ENCODE results near the gene CPAMD8.
"Not testable (repeated sequence)": the region's sequence is repeated elsewhere in the genome, so short reads cannot be mapped to it uniquely, and the experiment has no call there.

Gene CPAMD8

GRCh38 chr19:16958277-16958676 lies 68.3 kb downstream of the CPAMD8 start:
- H3K18ac ChIP-seq (ENCODE audit: low read depth in 1 of 2, low read length in 2 of 2); H2AK5ac ChIP-seq (ENCODE audit: low read length, severe bottlenecking); H2BK120ac ChIP-seq (ENCODE audit: low read depth, low read length); H3K4ac ChIP-seq (ENCODE audit: low read depth in 1 of 2, low read length in 2 of 2); H3K36me3 ChIP-seq (ENCODE audit: control insufficient read depth in 1 of 2, insufficient read depth in 2 of 2, low read depth in 1 of 2, low read length in 2 of 2); H3K4me3 ChIP-seq (ENCODE audit: insufficient read depth in 1 of 2, low read depth in 1 of 2, low read length in 2 of 2); H4K91ac ChIP-seq (ENCODE audit: low read length); H4K8ac ChIP-seq (ENCODE audit: low read length); H3K9me3 ChIP-seq (ENCODE audit: control insufficient read depth, low read length); H3K79me1 ChIP-seq (replicated peaks; ENCODE audit: low read length, poor library complexity, severe bottlenecking); H2BK12ac ChIP-seq (ENCODE audit: low read length in 2 of 2); H3K27ac ChIP-seq (ENCODE audit: low read length, poor library complexity, severe bottlenecking); H3K4me2 ChIP-seq (ENCODE audit: low read length, poor library complexity, severe bottlenecking); H2BK5ac ChIP-seq (ENCODE audit: low read depth, low read length, poor library complexity, severe bottlenecking); H3K9ac ChIP-seq (ENCODE audit: low read length); DNase-seq; H2AFZ ChIP-seq (ENCODE audit: low read depth, low read length); H2BK15ac ChIP-seq (ENCODE audit: low read depth, poor library complexity, severe bottlenecking); H3K4me1 ChIP-seq (ENCODE audit: control insufficient read depth, insufficient read depth, low read depth, low read length); H3K14ac ChIP-seq (ENCODE audit: low read length in 2 of 2); H3K23ac ChIP-seq (ENCODE audit: low read length in 2 of 2): not testable (repeated sequence)
- H3K27me3 ChIP-seq (ENCODE audit: control insufficient read depth in 1 of 2, insufficient read depth in 1 of 2, low read length in 2 of 2): peaks cover 6 to 20% of the 10 kb centered on the region in 2 experiments

DNA sequence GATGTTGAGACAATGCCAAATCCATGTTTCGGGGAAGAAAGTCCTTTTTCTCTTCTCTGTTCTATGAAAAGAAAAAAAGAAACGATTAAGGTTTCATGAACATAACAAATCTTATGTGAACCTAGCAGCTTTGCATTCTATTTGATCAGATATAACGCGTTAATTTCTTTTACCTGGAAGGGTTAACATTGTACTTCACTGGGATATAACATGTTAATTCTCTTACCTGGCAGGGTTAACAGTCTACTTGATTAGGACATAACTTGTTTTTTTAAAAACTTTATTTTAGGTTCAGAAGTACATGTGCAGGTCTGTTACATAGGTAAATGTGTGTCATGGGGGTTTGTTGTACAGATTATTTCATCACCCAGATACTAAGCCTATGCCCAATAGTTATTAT lies 68.8 kb downstream of the CPAMD8 start:
- H4K91ac ChIP-seq (ENCODE audit: low read length): no peak overlapping the region
- H2AK5ac ChIP-seq (ENCODE audit: low read length, severe bottlenecking): no peak overlapping the region
- H3K4me2 ChIP-seq (ENCODE audit: low read length, poor library complexity, severe bottlenecking): no peak overlapping the region
- H2BK5ac ChIP-seq (ENCODE audit: low read depth, low read length, poor library complexity, severe bottlenecking): no peak overlapping the region
- no peaks in the 10 kb centered on the region for H3K79me1 ChIP-seq (replicated peaks; ENCODE audit: low read length, poor library complexity, severe bottlenecking)
- peaks cover 6 to 21% of the 10 kb centered on the region in 2 experiments for H3K27me3 ChIP-seq (ENCODE audit: control insufficient read depth in 1 of 2, insufficient read depth in 1 of 2, low read length in 2 of 2)
- no peak overlapping the region for H2AFZ ChIP-seq (ENCODE audit: low read depth, low read length)
- WGBS: 100% methylated on average over 2 of the region's 4 CpGs
- H3K4me3 ChIP-seq (ENCODE audit: insufficient read depth in 1 of 2, low read depth in 1 of 2, low read length in 2 of 2): no peak overlapping the region
- H3K4ac ChIP-seq (ENCODE audit: low read depth in 1 of 2, low read length in 2 of 2): no peak overlapping the region
- no peak overlapping the region for H3K14ac ChIP-seq (ENCODE audit: low read length in 2 of 2)
- H3K4me1 ChIP-seq (ENCODE audit: control insufficient read depth, insufficient read depth, low read depth, low read length): no peaks in the 10 kb centered on the region
- H3K9ac ChIP-seq (ENCODE audit: low read length): no peak overlapping the region
- no peak overlapping the region for H4K8ac ChIP-seq (ENCODE audit: low read length)
- H2BK12ac ChIP-seq (ENCODE audit: low read length in 2 of 2): no peak overlapping the region
- H3K18ac ChIP-seq (ENCODE audit: low read depth in 1 of 2, low read length in 2 of 2): no peak overlapping the region
- no peaks in the 10 kb centered on the region for H3K36me3 ChIP-seq (ENCODE audit: control insufficient read depth in 1 of 2, insufficient read depth in 2 of 2, low read depth in 1 of 2, low read length in 2 of 2)
- H3K27ac ChIP-seq (ENCODE audit: low read length, poor library complexity, severe bottlenecking): no peak overlapping the region
- H2BK15ac ChIP-seq (ENCODE audit: low read depth, poor library complexity, severe bottlenecking): no peak overlapping the region
- DNase-seq: no peak
- H2BK120ac ChIP-seq (ENCODE audit: low read depth, low read length): no peak overlapping the region
- H3K23ac ChIP-seq (ENCODE audit: low read length in 2 of 2): no peak overlapping the region
- no peaks in the 10 kb centered on the region for H3K9me3 ChIP-seq (ENCODE audit: control insufficient read depth, low read length)

DNA sequence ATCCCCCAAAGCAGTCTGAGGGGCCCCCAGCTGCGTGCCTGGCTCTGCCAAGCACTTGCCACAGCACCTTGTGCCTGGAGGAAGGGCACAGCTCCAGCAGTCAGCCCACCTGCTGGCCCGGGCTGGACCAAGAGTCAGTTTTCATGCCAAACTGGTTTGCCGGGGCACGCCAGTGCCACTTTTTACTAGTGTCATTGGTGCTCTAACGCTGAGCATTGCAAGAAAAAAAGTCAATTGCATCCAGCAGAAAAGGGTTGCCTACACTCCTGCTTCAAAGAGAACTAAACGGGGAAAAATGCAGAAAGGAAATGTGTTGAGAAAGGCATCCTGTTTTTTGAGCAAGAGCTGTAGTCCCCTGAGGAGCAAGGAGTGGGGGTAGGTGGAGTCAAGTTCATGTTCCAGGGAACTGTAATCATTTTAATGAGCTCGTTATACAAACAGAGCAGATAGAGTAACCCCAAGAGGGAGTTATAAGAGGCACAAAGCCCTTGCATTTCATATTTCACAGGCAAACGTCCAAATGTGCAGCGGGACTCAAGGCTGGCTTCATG lies 69.4 kb downstream of the CPAMD8 start:
- DNase-seq: no peak
- Histone ChIP-seq H3K18ac (ENCODE audit: low read depth in 1 of 2, low read length in 2 of 2) (no peak overlapping the region), H3K23ac (ENCODE audit: low read length in 2 of 2) (no peak overlapping the region), H3K27me3 (ENCODE audit: control insufficient read depth in 1 of 2, insufficient read depth in 1 of 2, low read length in 2 of 2) (peaks cover 6 to 24% of the 10 kb centered on the region in 2 experiments), H3K9ac (ENCODE audit: low read length) (no peak overlapping the region), H3K79me1 (replicated peaks; ENCODE audit: low read length, poor library complexity, severe bottlenecking) (no peaks in the 10 kb centered on the region), H3K36me3 (ENCODE audit: control insufficient read depth in 1 of 2, insufficient read depth in 2 of 2, low read depth in 1 of 2, low read length in 2 of 2) (no peaks in the 10 kb centered on the region), H3K9me3 (ENCODE audit: control insufficient read depth, low read length) (no peaks in the 10 kb centered on the region), H2AFZ (ENCODE audit: low read depth, low read length) (no peak overlapping the region), H4K91ac (ENCODE audit: low read length) (no peak overlapping the region), H2BK15ac (ENCODE audit: low read depth, poor library complexity, severe bottlenecking) (no peak overlapping the region), H2BK5ac (ENCODE audit: low read depth, low read length, poor library complexity, severe bottlenecking) (no peak overlapping the region), H2BK120ac (ENCODE audit: low read depth, low read length) (no peak overlapping the region), H4K8ac (ENCODE audit: low read length) (no peak overlapping the region), H3K4me2 (ENCODE audit: low read length, poor library complexity, severe bottlenecking) (no peak overlapping the region), H2AK5ac (ENCODE audit: low read length, severe bottlenecking) (no peak overlapping the region), H3K27ac (ENCODE audit: low read length, poor library complexity, severe bottlenecking) (no peak overlapping the region), H2BK12ac (ENCODE audit: low read length in 2 of 2) (no peak overlapping the region), H3K14ac (ENCODE audit: low read length in 2 of 2) (no peak overlapping the region), H3K4ac (ENCODE audit: low read depth in 1 of 2, low read length in 2 of 2) (no peak overlapping the region), H3K4me3 (ENCODE audit: insufficient read depth in 1 of 2, low read depth in 1 of 2, low read length in 2 of 2) (peak overlapping the region in 1 of 2 experiments; percentile 12), H3K4me1 (ENCODE audit: control insufficient read depth, insufficient read depth, low read depth, low read length) (no peaks in the 10 kb centered on the region)
- 75% methylated on average over 9 of the region's 9 CpGs for WGBS

GRCh38 chr19:16955161-16955560 lies 71.4 kb downstream of the CPAMD8 start:
- Histone ChIP-seq H2BK12ac (ENCODE audit: low read length in 2 of 2) (no peak overlapping the region), H3K4ac (ENCODE audit: low read depth in 1 of 2, low read length in 2 of 2) (no peak overlapping the region), H3K27ac (ENCODE audit: low read length, poor library complexity, severe bottlenecking) (no peak overlapping the region), H3K79me1 (replicated peaks; ENCODE audit: low read length, poor library complexity, severe bottlenecking) (no peaks in the 10 kb centered on the region), H3K9me3 (ENCODE audit: control insufficient read depth, low read length) (no peaks in the 10 kb centered on the region), H3K4me1 (ENCODE audit: control insufficient read depth, insufficient read depth, low read depth, low read length) (no peaks in the 10 kb centered on the region), H3K27me3 (ENCODE audit: control insufficient read depth in 1 of 2, insufficient read depth in 1 of 2, low read length in 2 of 2) (peaks cover 0 to 18% of the 10 kb centered on the region in 2 experiments), H2AFZ (ENCODE audit: low read depth, low read length) (no peak overlapping the region), H2BK15ac (ENCODE audit: low read depth, poor library complexity, severe bottlenecking) (no peak overlapping the region), H3K14ac (ENCODE audit: low read length in 2 of 2) (no peak overlapping the region), H3K23ac (ENCODE audit: low read length in 2 of 2) (no peak overlapping the region), H3K4me3 (ENCODE audit: insufficient read depth in 1 of 2, low read depth in 1 of 2, low read length in 2 of 2) (no peak overlapping the region), H2BK5ac (ENCODE audit: low read depth, low read length, poor library complexity, severe bottlenecking) (no peak overlapping the region), H3K4me2 (ENCODE audit: low read length, poor library complexity, severe bottlenecking) (no peak overlapping the region), H4K8ac (ENCODE audit: low read length) (no peak overlapping the region), H4K91ac (ENCODE audit: low read length) (no peak overlapping the region), H3K18ac (ENCODE audit: low read depth in 1 of 2, low read length in 2 of 2) (no peak overlapping the region), H2BK120ac (ENCODE audit: low read depth, low read length) (no peak overlapping the region), H3K9ac (ENCODE audit: low read length) (no peak overlapping the region), H3K36me3 (ENCODE audit: control insufficient read depth in 1 of 2, insufficient read depth in 2 of 2, low read depth in 1 of 2, low read length in 2 of 2) (no peaks in the 10 kb centered on the region), H2AK5ac (ENCODE audit: low read length, severe bottlenecking) (no peak overlapping the region)
- WGBS: 84% methylated on average over 3 of the region's 4 CpGs
- DNase-seq: no peak

Measured in mesenchymal stem cell (in vitro differentiated cells and primary cell).